HepG2 (cell line): ENCODE measurements around the gene NELFCD. TPM values are rescaled to one million over a fixed set of nuclear protein-coding genes. Genes with fewer than 3 reads are reported as not detected.

Source experiments
- CREB1 ChIP-seq, 2 experiments: fragments of 450-650 bp in 1 of 2; IDR thresholded peaks; 2 replicates each; pipeline ENCODE4 v1.6.1; 2016 to 2017; ENCODE audit warnings: control low read depth in 1 of 2, mild to moderate bottlenecking in 1 of 2, missing compliant biosample characterization in 1 of 2, missing genetic modification characterization in 1 of 2
- DBP ChIP-seq: sonication (generic); formaldehyde crosslinking; IDR thresholded peaks from 2 replicates; pipeline ENCODE4 v1.4.0; 2020; ENCODE audit warnings: missing genetic modification reagents; ENCODE audit errors: not compliant biosample characterization
- E2F2 ChIP-seq: sonication (generic); formaldehyde crosslinking; IDR thresholded peaks from 2 replicates; pipeline ENCODE4 v1.4.0; 2020; ENCODE audit warnings: missing genetic modification reagents, borderline replicate concordance
- FOXM1 ChIP-seq: sonication (generic); formaldehyde crosslinking; IDR thresholded peaks from 2 replicates; pipeline ENCODE4 v1.5.0; 2020; ENCODE audit warnings: missing genetic modification reagents
- HNRNPL ChIP-seq: fragments of 200-400 bp; formaldehyde crosslinking; IDR thresholded peaks from 2 replicates; pipeline ENCODE4 v1.6.1; 2017; ENCODE audit warnings: mild to moderate bottlenecking, low read depth, low read length
- NBN ChIP-seq: fragments of 450-650 bp; conservative IDR thresholded peaks from 2 replicates; pipeline ENCODE4 v1.6.1; 2017
- PBX2 ChIP-seq: IDR thresholded peaks from 2 replicates; pipeline ENCODE4 v1.6.1; 2016; ENCODE audit warnings: control low read depth
- PCBP1 ChIP-seq: fragments of 200-400 bp; formaldehyde crosslinking; IDR thresholded peaks from 2 replicates; pipeline ENCODE4 v1.6.1; 2017; ENCODE audit warnings: mild to moderate bottlenecking, low read depth, low read length, borderline replicate concordance
- PHF21A ChIP-seq: sonication (generic); formaldehyde crosslinking; IDR thresholded peaks from 2 replicates; pipeline ENCODE4 v1.5.0; 2020; ENCODE audit warnings: mild to moderate bottlenecking, missing genetic modification reagents
- SAP130 ChIP-seq: IDR thresholded peaks from 2 replicates; pipeline ENCODE4 v1.6.1; 2016; ENCODE audit warnings: low read depth
- SPEN ChIP-seq: sonication (generic); formaldehyde crosslinking; IDR thresholded peaks from 2 replicates; pipeline ENCODE4 v1.5.1; 2020; ENCODE audit warnings: low read depth, mild to moderate bottlenecking, missing genetic modification reagents
- TCF7 ChIP-seq: sonication (generic); IDR thresholded peaks from 2 replicates; pipeline ENCODE4 v1.6.1; 2016; ENCODE audit warnings: antibody characterized with exemption, low read depth
- ZNF124 ChIP-seq: sonication (generic); formaldehyde crosslinking; IDR thresholded peaks from 2 replicates; pipeline ENCODE4 v1.4.0; 2020; ENCODE audit warnings: missing genetic modification reagents
- ZNF24 ChIP-seq: fragments of 450-650 bp; IDR thresholded peaks from 2 replicates; pipeline ENCODE4 v1.6.1; 2017; ENCODE audit warnings: antibody characterized with exemption, mild to moderate bottlenecking
- ZNF512B ChIP-seq: sonication (generic); formaldehyde crosslinking; IDR thresholded peaks from 2 replicates; pipeline ENCODE4 v1.5.1; 2020; ENCODE audit warnings: missing genetic modification reagents, mild to moderate bottlenecking, borderline replicate concordance
- ZNF609 ChIP-seq: sonication (generic); formaldehyde crosslinking; IDR thresholded peaks from 2 replicates; pipeline ENCODE4 v1.4.0; 2020; ENCODE audit warnings: mild to moderate bottlenecking, missing genetic modification reagents, borderline replicate concordance
- ZSCAN29 ChIP-seq: sonication (generic); formaldehyde crosslinking; conservative IDR thresholded peaks from 2 replicates; pipeline ENCODE4 v1.4.0; 2020; ENCODE audit warnings: mild to moderate bottlenecking, missing genetic modification reagents
- ZSCAN30 ChIP-seq: sonication (generic); formaldehyde crosslinking; IDR thresholded peaks from 2 replicates; pipeline ENCODE4 v1.5.0; 2020; ENCODE audit warnings: mild to moderate bottlenecking, missing genetic modification reagents
- polyA plus RNA-seq, 8 experiments: library from polyadenylated mRNA; depleted of rRNA in 3 of 8; stranded (reverse) in 7 of 8; unstranded in 1 of 8; fragments of >200 nt; fragmentation: Illumina TruSeq in 4 of 8; extraction: Trizol in 4 of 8; gene quantifications; 2 replicates each; pipeline versions ENCODE4 v1.2.1 to v1.2.3, GENCODE V29; 2011 to 2016; ENCODE audit warnings: low read depth in 4 of 8, missing spikeins in 1 of 8, mixed read lengths in 1 of 8; ENCODE audit not compliant: insufficient read depth in 1 of 8
- total RNA-seq, 5 experiments: library from RNA; depleted of rRNA; stranded (reverse); fragments of >200 nt; fragmentation: Illumina TruSeq; extraction: Trizol; gene quantifications; 2 replicates each; pipeline ENCODE4 v1.2.3, GENCODE V29; 2016; ENCODE audit warnings: low read depth in 1 of 5

The NELFCD gene
- total and polyA plus RNA-seq, 2 of the 13 experiments (the other 11 are each of a cell fraction or from before 2014, with no cell fraction given) = 159 to 203 TPM

DNA sequence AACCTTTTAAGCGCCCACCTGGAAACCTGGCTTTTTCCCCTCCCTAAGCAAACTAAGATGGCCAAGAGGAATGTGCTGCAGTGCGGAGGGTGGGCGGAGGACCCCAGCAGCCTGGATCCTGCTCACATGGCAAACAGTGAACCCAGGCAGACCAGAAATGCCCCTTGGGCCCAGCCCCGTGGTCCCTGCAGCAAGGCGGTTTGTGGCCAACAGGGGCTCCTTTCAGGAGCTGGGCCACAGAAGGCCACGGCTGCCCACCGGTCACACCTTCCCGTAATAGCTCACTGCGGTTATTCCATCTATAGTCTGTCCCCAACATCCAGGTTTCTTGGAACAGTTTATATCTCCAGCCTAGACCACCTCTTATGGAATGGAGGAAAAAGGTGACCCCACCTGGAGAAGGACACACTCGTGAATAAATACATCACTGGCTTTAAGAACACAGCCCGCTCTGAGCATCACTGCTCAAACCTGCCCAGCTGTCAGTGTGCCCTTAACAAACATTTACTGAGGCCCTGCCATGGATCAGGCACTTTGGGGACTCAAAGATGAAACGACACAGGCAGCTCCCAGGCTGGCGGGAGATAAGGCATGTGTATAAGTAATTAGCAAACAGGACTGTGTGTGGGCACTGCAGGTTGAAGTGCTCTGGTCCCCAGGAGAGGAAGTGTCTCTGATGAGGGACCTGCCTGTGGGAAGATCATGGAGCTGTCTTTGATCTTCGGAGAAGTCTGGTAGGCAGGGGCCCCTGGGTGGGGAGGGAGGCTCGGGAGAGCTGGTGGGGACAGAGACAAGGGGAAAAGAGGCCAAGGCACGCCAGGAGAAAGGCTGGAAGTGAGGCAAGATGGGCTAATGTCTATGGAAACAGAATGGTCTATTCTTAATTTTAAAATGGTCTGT, 35.0 kb downstream of the NELFCD start (continued):
- peak; percentile 80 for TF ChIP-seq DBP (CRISPR knock-in tag)
- TF ChIP-seq SAP130 (CRISPR knock-in tag) = peak; percentile 85
- TF ChIP-seq PHF21A (CRISPR knock-in tag) = peak; percentile 96
- peak; percentile 99 for TF ChIP-seq TCF7
- TF ChIP-seq FOXM1 (CRISPR knock-in tag) = no peak
- 0 out of 2 replicates have a peak, but pooled peaks have one; percentile 48 for TF ChIP-seq PBX2 (CRISPR knock-in tag)
- no peak for TF ChIP-seq ZSCAN30 (CRISPR knock-in tag)
- TF ChIP-seq CREB1 (IDR thresholded peaks at IDR 0.05) = no peak
- no peak; the same call in 1 of the 2 replicates for TF ChIP-seq CREB1 (CRISPR knock-in tag; IDR thresholded peaks at IDR 0.05)
- TF ChIP-seq ZNF512B (CRISPR knock-in tag) = peak; percentile 95
- TF ChIP-seq SPEN (CRISPR knock-in tag) = no peak; the same call in 1 of the 2 replicates
- TF ChIP-seq PCBP1 = no peak
- peak; percentile 77 for TF ChIP-seq HNRNPL
- peak; percentile 70 for TF ChIP-seq ZNF124
- TF ChIP-seq ZNF24 = no peak
- TF ChIP-seq ZNF609 = peak; percentile 99
- TF ChIP-seq NBN = no peak
- TF ChIP-seq ZSCAN29 = peak; percentile 71; the same call in 1 of the 2 replicates
- peak; percentile 79; the same call in 1 of the 2 replicates for TF ChIP-seq E2F2 (CRISPR knock-in tag)
